Panc1 (cell line): ENCODE results near the gene GPS1. TPM values are rescaled to one million over a fixed set of nuclear protein-coding genes. Genes with fewer than 3 reads are reported as not detected.

ENCODE experiments used
- ATAC-seq: fragments of 200-7000 bp; cut with Tn5 transposase; 2 replicates; pipeline ENCODE4 v1.9.1; 2020; ENCODE audit warnings: mild to moderate bottlenecking, moderate library complexity
- BruUV-seq: library from RNA; stranded (reverse); fragments of 400-500 nt; replicated peaks from 2 replicates; lab custom pipeline; 2021; lab: Mats Ljungman, UMichigan
- CTCF ChIA-PET: fragments of 300-600 bp; sonication (Branson Sonifier 250); formaldehyde crosslinking; loops from one replicate; lab custom pipeline; 2022; ENCODE audit warnings: antibody characterized with exemption; lab: Charles Lee
- POLR2A ChIA-PET: fragments of 300-600 bp; sonication (Branson Sonifier 250); formaldehyde crosslinking; loops from one replicate; lab custom pipeline; 2022; ENCODE audit warnings: antibody characterized with exemption; lab: Charles Lee
- DNase-seq: peaks from one replicate; pipeline ENCODE4 v3.0.0-alpha.2; 2010; ENCODE audit warnings: low read depth, low spot score
- H3K27ac ChIP-seq: 2 replicates; pipeline ENCODE4 v1.5.1; 2011; ENCODE audit warnings: mild to moderate bottlenecking, low read length, inconsistent platforms
- H3K27me3 ChIP-seq: fragments of 200-500 bp; sonication (Bioruptor generic); 2 replicates; pipeline ENCODE4 v1.6.0; 2014; ENCODE audit warnings: low read length, inconsistent platforms; ENCODE audit not compliant: control insufficient read depth, insufficient read depth
- H3K36me3 ChIP-seq: fragments of 200-500 bp; sonication (Bioruptor generic); 2 replicates; pipeline ENCODE4 v1.5.1; 2014; ENCODE audit warnings: inconsistent platforms, mild to moderate bottlenecking, low read length, moderate library complexity; ENCODE audit not compliant: control insufficient read depth, insufficient read depth
- H3K4me1 ChIP-seq: 2 replicates; pipeline ENCODE4 v1.5.1; 2011; ENCODE audit warnings: inconsistent platforms, mild to moderate bottlenecking, low read length, moderate library complexity; ENCODE audit not compliant: control insufficient read depth, insufficient read depth
- H3K4me3 ChIP-seq, 2 experiments: 2 replicates each; pipeline ENCODE4 v1.5.1; 2011 to 2012; ENCODE audit warnings: low read depth in 2 of 2, low read length in 2 of 2, mild to moderate bottlenecking in 2 of 2, inconsistent platforms in 1 of 2, moderate library complexity in 1 of 2
- H3K9me3 ChIP-seq: fragments of 200-500 bp; sonication (Bioruptor generic); 2 replicates; pipeline ENCODE4 v1.5.1; 2014; ENCODE audit warnings: low read depth, mild to moderate bottlenecking, inconsistent platforms, low read length, moderate library complexity; ENCODE audit not compliant: control insufficient read depth, insufficient read depth
- POLR2AphosphoS5 ChIP-seq: IDR thresholded peaks from 2 replicates; pipeline ENCODE4 v1.6.1; 2012; ENCODE audit warnings: mild to moderate bottlenecking, low read depth, low read length, moderate library complexity
- SIN3A ChIP-seq: IDR thresholded peaks from 2 replicates; pipeline ENCODE4 v1.6.1; 2012; ENCODE audit warnings: low read depth, mild to moderate bottlenecking, low read length, moderate library complexity, borderline replicate concordance; ENCODE audit not compliant: insufficient read depth
- TCF7L2 ChIP-seq: IDR thresholded peaks from 2 replicates; pipeline ENCODE4 v1.6.1; 2011; ENCODE audit warnings: mild to moderate bottlenecking, low read depth, low read length, inconsistent platforms
- in situ Hi-C: cut with HindIII; loops from 2 replicates; pipeline ENCODE4 v1.10.0; 2016; ENCODE audit warnings: low sequenced_read_pairs, low pct_unique_long_range_greater_than_20kb
- intact Hi-C: fragments of 100-400 bp; cut with micrococcal nuclease; formaldehyde crosslinking; loops from one replicate; pipeline ENCODE4 v1.10.0; 2022; ENCODE audit not compliant: unreplicated experiment
- total RNA-seq: library from RNA; stranded (reverse); gene quantifications from one replicate; pipeline ENCODE4 v1.2.1, GENCODE V29; 2021; ENCODE audit not compliant: unreplicated experiment
- TF ChIP-seq, protein P1 (sequence below): fragments of 450-650 bp; IDR thresholded peaks from 2 replicates; pipeline ENCODE4 v1.5.1; 2017; ENCODE audit warnings: mild to moderate bottlenecking
- TF ChIP-seq, protein P2 (sequence below), 2 experiments: IDR thresholded peaks; 2 replicates each; pipeline ENCODE4 v1.6.1; 2011 to 2012; ENCODE audit warnings: low read depth in 2 of 2, control low read depth in 1 of 2, low read length in 1 of 2, mild to moderate bottlenecking in 1 of 2, moderate library complexity in 1 of 2; ENCODE audit not compliant: insufficient read depth in 1 of 2

Gene GPS1
- total RNA-seq, 1 experiment from 2014 or later: 175 TPM

DNA sequence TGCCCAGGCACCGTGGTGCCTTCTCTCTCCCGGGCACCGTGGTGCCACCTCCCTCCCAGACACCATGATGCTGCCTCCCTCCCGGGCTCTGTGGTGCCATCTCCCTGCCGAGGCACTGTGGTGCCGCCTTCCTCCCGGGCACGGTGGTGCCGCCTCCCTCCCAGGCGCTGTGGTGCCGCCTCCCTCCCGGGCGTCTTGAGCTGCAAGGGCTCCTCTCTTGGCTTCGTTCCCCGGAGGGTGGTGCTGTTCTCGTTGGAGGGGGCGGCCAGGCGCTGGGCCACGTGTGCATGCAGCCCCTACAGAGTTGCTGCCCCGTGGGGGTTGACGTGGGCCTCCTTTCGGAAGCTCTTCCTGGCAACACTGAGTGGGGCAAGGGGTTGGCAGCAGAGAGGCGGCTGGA is 37.3 kb upstream of the GPS1 start:
- TF ChIP-seq, protein P1, sequence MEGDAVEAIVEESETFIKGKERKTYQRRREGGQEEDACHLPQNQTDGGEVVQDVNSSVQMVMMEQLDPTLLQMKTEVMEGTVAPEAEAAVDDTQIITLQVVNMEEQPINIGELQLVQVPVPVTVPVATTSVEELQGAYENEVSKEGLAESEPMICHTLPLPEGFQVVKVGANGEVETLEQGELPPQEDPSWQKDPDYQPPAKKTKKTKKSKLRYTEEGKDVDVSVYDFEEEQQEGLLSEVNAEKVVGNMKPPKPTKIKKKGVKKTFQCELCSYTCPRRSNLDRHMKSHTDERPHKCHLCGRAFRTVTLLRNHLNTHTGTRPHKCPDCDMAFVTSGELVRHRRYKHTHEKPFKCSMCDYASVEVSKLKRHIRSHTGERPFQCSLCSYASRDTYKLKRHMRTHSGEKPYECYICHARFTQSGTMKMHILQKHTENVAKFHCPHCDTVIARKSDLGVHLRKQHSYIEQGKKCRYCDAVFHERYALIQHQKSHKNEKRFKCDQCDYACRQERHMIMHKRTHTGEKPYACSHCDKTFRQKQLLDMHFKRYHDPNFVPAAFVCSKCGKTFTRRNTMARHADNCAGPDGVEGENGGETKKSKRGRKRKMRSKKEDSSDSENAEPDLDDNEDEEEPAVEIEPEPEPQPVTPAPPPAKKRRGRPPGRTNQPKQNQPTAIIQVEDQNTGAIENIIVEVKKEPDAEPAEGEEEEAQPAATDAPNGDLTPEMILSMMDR: no peak
- TF ChIP-seq TCF7L2 (no peak), POLR2AphosphoS5 (no peak), SIN3A (no peak)
- TF ChIP-seq, protein P2, sequence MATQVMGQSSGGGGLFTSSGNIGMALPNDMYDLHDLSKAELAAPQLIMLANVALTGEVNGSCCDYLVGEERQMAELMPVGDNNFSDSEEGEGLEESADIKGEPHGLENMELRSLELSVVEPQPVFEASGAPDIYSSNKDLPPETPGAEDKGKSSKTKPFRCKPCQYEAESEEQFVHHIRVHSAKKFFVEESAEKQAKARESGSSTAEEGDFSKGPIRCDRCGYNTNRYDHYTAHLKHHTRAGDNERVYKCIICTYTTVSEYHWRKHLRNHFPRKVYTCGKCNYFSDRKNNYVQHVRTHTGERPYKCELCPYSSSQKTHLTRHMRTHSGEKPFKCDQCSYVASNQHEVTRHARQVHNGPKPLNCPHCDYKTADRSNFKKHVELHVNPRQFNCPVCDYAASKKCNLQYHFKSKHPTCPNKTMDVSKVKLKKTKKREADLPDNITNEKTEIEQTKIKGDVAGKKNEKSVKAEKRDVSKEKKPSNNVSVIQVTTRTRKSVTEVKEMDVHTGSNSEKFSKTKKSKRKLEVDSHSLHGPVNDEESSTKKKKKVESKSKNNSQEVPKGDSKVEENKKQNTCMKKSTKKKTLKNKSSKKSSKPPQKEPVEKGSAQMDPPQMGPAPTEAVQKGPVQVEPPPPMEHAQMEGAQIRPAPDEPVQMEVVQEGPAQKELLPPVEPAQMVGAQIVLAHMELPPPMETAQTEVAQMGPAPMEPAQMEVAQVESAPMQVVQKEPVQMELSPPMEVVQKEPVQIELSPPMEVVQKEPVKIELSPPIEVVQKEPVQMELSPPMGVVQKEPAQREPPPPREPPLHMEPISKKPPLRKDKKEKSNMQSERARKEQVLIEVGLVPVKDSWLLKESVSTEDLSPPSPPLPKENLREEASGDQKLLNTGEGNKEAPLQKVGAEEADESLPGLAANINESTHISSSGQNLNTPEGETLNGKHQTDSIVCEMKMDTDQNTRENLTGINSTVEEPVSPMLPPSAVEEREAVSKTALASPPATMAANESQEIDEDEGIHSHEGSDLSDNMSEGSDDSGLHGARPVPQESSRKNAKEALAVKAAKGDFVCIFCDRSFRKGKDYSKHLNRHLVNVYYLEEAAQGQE (IDR thresholded peaks at IDR 0.05; ENCODE audit: insufficient read depth in 1 of 2, low read depth in 2 of 2, low read length in 1 of 2): no peak
- ATAC-seq: no peak
- ChIA-PET POLR2A (no interaction called here), CTCF (no interaction called here)
- no peaks in the 10 kb centered on the region for H3K27me3 ChIP-seq
- peaks cover 22% of the 10 kb centered on the region for H3K4me1 ChIP-seq
- no TSS peak for BruUV-seq
- no peaks in the 10 kb centered on the region for H3K9me3 ChIP-seq
- in situ Hi-C loops (no loop called here), intact Hi-C loops (no loop called here)
- H3K36me3 ChIP-seq: no peaks in the 10 kb centered on the region
- no peak for DNase-seq
- H3K27ac ChIP-seq: no peak overlapping the region
- no peak overlapping the region for H3K4me3 ChIP-seq

DNA sequence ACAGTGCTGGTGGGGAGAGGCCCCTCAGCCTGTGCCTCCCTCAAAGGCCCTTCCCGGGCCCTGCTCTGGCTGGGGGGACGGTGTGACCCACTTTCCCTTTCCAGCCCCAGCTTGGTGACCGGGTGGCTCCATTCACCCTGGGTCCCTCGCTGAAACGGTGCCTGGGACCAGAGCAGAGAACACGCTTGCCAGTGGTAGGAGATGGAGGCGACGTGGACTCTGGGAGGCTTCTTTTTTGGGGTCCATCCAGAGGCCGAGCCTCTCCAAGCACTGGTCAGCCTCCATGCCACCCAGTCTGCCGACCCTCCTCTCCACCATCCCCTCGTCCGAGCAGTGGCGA is 36.8 kb upstream of the GPS1 start:
- ChIA-PET POLR2A (no interaction called here), CTCF (no interaction called here)
- Histone ChIP-seq H3K36me3 (no peaks in the 10 kb centered on the region), H3K27ac (no peak overlapping the region), H3K4me3 (no peak overlapping the region), H3K27me3 (no peaks in the 10 kb centered on the region), H3K9me3 (no peaks in the 10 kb centered on the region), H3K4me1 (peaks cover 22% of the 10 kb centered on the region)
- ATAC-seq (no peak), DNase-seq (no peak)
- no TSS peak for BruUV-seq
- TF ChIP-seq SIN3A (no peak), TCF7L2 (no peak), POLR2AphosphoS5 (no peak)
- TF ChIP-seq, protein P1: no peak
- TF ChIP-seq, protein P2 (IDR thresholded peaks at IDR 0.05; ENCODE audit: insufficient read depth in 1 of 2, low read depth in 2 of 2, low read length in 1 of 2): no peak
- intact Hi-C loops: no loop called here
- in situ Hi-C loops: no loop called here
